Pulmonary artery endothelial cell (primary cell): Measurements from ENCODE around the gene NSG1. TPM values are rescaled to one million over a fixed set of nuclear protein-coding genes. Genes with fewer than 3 reads are reported as not detected.
A peak's percentile ranks its signal among the peaks of the same experiment; 100 is the strongest.
"Not testable (repeated sequence)": the region's sequence is repeated elsewhere in the genome, so short reads cannot be mapped to it uniquely, and the experiment has no call there.

Experiments used
- DNase-seq: peaks from one replicate; pipeline ENCODE4 v3.0.0-alpha.2; 2011; ENCODE audit warnings: low read depth, low spot score
- total RNA-seq: library from RNA; depleted of rRNA; stranded (reverse); fragments of >200 nt; gene quantifications from 2 replicates; pipeline ENCODE4 v1.2.3, GENCODE V29; 2014

Gene NSG1
- total RNA-seq, 1 donor from 2014 or later = 13.7 TPM

DNA sequence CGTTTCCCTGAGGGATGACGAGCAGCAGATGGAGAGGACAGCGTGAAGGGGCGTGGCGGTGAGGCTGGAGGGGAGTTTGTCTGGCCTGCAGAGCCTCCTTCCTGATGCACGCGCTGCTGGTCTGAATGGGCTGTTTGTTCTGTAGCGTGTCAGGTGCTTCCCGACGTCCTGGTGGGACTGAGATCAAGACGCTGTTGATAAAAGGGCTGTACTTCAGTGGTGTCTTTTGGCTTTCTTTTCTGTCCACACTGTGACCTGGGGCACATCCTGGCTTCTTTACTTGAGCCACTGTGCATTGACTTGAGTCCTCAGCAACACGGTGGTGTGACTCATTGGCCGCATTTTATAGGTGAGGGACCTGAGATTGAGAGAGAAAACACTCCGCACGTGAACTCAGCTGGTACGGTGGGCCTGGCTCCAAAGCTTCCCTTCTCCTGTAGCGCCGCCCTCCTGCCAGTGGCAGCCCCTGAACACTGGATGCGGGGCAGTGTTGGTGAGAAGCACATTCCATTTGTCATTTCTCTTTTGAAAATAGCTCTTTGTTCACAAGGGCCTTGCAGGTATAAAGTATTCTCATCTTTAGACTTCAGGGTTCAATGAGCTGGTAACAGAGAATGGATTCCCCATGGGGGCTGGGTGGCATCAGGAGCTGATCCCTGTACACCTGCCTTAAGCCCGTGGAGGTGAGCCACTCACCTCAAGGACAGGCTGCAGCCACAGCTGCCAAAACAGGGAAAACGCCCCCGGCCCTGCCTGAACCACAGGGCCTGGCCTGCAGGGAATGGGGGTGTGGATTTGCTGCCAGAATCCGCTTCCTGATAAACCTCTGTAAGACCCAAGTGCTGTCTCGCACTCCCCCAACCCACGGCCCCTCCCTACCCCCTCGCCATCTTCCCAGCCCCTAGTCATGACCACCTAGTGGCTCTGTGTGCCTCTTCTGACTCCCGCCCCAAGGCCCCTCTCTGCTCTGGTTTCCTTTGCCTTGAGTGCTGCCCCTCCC is 29.2 kb downstream of the NSG1 start:
- DNase-seq = no peak

DNA sequence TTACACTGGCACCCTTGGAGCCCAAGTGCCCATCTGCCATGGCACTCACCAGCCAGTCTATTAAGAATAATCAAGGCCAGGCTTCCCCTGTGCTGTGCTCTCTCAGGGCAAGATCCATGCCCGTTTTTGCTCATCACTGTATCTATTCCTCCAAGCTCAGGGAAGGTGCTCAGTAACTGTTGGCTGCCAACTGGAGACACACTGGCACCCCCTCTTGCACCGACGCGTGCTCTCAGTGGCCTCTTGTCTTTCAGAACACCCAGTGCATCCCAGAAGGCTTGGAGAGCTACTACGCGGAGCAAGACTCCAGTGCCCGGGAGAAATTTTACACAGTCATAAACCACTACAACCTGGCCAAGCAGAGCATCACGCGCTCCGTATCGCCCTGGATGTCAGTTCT is 30.1 kb downstream of the NSG1 start:
- no peak for DNase-seq

DNA sequence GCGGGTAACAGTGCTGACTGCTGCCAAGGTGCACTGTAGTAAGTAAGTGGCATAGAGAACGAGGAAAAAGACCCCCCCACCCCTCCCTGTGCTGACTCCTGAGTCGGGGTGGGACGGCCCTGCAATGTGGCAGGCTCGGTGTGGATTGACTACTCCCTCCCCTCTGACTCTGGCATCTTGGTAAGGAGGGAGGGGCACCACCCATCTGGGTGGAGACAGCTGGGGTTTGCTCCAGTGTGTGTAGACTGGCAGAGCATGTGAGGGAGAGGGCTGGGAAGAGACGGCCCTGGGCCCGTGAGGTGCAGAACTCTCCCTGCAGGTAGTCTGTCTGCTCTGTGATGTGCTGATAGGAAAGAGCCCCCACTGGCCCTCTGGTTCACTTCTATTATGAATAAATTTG is 31.0 kb downstream of the NSG1 start:
- DNase-seq = no peak

DNA sequence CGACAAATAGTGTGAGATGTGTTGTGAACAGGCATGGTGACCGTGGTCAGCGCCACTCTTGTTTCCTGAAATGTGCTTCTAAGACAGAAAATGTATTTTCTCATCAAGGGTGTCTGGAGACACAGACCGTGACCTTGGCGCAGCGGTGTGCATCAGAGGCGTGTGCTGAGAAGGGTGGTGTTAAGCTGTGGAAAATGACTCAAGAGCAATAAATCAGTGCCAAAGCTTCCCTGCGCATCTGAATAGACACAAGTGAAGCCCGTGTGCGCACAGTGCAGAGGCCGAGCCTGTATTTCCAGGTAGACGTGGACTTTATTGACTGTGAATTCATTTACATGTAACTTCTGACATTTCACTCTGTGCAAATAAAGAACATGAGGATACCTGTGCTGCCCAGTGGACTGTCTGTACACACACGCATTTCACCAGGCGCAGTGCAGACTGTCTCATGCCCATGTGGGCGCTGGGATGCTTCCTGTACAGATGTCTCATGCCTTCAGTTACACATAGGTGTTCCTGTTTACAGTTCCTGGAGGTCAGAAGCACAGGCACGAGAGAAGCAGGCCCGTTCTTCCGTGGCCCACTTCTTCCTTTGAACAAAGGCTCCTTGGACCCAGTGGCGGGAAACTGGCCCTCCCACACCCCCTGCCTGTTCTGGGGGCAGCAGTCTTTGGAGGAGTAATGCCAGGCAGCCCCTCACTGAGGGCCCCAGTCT is 31.9 kb downstream of the NSG1 start:
- no peak for DNase-seq

DNA sequence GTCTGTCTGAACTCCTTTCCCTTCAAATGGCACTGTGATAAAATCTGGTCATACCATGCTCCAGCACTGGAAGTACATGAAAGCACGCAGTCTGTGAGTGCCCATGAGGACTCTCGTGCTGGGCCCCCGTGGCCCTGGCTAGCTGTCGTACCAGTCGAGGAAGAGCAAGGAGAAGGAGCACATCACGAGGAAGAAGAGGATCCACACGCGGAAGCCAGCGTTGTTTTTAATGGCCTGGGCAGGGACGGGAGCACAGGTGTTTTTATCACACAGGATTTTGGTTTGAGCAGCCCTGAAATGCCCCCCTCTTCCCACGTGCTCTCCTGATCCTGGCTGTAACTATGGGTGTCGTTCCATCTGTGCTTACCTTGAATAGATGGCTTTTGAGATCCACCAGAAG is 33.0 kb downstream of the NSG1 start:
- DNase-seq = no peak

DNA sequence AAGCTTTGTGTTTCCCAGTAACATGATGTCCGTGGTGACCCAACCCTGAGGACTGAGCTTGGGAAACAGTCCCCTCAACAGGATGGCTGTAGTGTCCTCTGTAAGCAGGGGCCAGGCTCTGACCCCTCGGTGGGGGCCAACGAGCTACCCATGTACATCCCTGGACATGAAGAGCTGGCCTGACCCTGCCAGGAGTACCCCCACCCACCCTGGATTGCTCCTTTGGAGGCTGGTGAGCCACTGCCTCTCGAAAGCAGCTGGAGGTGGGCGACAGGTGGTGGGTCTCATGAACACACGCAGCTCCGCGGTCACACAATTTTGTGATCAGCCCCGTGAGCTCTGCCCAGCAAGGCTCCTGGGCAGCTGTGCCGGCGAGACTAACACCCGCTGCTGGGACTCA is 33.5 kb downstream of the NSG1 start:
- no peak for DNase-seq

DNA sequence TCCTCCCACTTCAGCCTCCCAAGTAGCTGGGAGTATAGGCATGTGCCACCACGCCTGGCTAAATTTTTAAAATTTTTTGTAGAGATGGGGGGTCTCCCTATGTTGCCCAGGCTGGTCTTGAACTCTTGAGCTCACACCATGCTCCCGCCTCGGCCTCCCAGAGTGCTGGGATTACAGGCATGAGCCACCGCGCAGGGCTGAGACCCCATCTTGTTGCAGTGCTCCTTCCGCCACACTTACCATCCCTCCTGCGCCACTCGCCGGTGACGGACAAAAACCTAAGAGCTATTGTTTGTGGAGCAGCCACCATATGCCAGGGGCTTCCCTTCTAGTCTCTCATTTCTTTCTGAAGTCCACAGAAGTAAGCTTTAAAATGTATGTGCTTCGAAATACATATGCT is 34.5 kb downstream of the NSG1 start:
- no peak for DNase-seq

DNA sequence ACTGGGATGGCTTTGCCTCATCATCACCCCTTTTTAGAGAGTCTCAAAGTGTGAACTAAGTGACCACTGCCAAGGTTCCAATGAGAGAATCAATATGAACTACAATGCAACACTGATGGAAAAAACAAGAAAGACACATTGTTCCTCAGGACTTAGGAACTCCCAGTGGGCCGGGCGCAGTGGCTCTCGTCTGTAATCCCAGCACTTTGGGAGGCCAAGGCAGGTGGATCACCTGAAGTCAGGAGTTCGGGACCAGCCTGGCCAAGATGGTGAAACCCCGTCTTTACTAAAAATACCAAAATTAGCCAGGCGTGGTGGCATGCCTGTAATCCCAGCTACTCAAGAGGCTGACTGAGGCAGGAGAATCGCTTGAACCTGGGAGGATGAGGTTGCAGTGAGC is 35.2 kb downstream of the NSG1 start:
- DNase-seq = not testable (repeated sequence)

DNA sequence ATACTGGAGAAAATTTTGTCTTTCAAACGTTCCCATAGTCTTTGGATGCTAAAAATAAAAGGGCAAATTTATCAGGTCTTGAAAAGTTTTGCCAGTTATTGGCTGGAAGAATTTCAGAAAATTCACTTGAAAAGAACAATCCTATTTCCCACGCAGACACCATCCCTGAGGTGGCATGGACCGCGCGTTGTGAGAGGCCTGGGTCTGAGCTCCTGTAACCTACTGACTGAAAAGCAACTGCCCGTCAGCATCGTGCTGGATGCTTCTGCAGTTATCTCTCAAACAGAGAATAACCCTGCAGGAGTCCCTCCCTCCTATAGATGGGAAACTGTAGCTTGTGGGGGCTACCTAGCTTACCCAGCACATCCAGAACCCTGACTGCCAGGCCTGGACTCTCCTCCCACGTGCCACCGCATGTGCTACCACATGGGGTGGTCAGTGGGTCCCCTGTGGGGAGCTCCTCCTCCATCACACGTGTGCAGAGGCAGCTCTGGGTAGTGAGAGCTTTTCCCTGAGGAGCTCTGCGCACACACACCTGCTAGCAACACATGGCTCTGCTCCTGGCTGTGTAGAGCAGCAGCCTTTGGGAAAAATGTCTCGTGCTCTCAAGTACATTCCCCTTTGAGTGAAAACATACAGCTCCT is 36.1 kb downstream of the NSG1 start:
- no peak for DNase-seq

DNA sequence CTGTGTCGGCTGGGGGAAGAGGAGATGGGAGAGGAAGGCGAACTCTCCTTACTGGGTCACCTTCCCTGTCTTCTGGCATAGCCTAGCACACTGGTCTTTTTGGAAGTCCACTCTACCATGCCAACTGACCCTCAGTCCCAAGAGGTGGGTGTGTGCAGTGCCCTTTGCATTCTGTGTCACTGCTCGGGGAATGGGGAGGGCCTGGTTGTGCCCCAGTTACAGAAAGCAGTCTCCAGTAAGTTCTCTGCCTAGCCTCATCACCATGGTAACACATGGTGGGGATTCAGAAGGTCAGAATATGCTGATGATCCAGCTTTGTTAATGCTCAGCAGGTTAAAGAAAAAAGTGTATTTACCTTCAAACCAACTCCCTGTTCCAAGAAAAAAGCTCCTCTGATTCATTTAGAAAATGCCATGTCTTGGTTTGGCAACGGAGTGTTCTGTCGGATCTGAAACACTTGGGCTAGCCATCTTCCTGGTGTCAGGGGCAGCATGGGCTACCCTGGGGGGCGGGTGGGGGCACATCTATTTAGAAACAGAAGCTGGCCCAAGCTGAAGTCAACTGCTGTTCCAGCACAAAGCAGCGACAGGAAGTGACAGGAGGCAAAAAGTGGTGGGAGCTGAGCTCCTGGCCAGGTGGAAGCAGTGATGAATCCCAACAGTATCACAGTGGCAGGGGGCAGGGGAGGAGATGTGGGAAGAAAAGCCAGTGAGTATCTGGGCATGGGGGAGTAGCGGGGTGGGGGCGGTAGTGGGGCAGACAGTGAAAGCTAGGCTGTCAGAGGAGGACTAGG is 37.0 kb downstream of the NSG1 start:
- DNase-seq = no peak

DNA sequence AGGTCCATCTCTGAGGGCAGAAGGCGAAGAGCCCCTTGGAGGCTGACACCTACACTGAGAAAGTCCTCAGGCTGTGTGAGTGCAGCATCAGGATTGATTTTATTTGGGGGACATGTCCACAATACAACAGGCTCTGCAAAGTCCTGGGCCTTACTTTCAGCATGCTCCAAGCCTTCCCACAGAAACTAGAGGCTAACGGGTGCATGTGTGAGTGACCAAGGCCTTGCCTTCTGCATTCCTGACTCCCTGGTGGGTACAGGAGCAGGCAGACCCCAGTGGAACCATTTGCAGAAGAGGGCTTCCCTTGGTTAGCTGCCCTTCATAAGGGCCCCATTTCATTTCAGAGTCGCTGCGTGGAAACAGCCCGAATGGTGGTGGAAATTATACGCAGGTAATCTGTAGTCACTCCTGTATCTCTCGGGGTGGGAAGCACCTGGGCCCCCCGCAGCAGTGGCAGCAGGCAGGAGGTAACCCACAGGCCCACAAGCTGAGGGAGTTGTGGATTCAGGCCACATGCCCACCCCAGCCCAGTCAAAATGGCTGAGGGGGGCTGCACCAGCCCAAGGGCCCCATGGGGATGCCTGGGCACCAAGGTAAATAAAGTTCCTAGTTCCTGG is 37.7 kb downstream of the NSG1 start:
- DNase-seq = no peak

DNA sequence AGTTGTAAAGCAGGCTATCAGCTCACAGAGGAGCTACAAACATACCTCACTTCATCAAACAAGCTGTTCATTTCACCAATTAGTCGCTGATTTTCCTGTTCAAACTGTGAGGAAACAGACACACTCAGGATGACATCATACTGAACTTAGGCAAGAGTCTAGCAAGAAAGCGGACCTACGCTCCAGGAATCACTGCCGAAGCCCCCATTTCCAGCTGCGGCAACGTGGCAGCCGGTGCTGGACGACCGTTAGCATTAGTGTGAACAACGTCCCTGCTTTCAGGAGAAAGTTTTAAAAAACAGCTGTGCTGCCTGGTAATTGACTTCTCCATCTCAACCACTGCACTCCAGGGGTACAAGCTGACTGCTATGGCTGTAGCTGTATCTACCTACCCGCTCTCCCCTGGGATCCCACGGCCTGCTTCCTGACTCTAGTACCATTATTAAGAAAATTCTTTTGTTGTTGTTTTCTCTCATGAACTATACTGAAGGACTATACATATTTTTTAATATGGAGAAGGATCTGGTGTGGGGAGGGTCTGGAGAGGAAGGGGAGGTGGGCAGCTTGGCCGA is 38.3 kb downstream of the NSG1 start:
- no peak for DNase-seq

DNA sequence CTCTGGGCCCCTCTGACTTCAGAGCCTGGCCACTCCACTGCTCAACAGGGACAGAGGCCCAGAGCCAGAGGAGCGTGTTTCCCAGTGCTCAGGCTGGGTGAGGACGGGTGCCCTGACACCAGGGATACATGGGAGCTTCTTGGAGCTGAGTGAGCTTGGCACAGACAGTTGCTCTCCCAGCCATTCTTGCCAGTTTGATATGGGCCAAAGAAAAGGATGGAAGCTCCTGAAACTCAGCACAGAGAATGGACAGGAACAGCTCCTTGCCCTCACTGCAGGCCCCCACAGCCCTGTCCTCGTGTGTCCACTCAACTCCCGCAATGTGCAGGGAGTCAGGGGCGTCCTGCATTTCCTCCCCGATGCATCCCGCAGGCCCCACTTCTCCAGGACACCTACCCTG is 38.8 kb downstream of the NSG1 start:
- no peak for DNase-seq

DNA sequence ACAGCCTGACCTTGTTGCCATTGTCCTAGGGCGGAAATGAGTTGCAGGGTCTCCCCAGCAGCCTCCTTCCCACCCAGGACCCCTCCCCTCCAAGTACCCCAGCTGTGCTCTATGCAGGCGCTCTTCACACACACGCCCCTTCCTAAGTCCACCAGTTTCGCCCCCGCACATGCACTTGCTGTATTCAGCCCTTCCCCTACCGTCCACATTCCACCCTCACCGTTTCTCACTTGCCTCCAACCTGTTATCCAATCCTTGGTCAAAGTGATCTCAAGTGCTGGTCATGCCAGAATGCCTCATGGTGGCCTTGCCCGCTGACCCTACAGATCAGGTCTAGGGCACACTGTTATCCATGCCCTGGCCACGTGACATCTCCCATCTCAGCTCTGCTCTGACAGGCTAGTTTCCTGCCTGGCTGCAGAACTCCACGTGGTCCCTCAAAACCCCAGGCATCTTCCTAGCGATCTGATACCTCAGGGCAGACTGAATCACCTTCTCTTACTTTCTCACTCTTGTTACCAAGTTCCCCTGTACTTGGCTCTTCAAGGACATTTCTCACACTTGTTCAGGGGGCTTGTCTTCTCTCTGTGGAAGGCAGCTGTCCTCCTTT is 39.7 kb downstream of the NSG1 start:
- no peak for DNase-seq

DNA sequence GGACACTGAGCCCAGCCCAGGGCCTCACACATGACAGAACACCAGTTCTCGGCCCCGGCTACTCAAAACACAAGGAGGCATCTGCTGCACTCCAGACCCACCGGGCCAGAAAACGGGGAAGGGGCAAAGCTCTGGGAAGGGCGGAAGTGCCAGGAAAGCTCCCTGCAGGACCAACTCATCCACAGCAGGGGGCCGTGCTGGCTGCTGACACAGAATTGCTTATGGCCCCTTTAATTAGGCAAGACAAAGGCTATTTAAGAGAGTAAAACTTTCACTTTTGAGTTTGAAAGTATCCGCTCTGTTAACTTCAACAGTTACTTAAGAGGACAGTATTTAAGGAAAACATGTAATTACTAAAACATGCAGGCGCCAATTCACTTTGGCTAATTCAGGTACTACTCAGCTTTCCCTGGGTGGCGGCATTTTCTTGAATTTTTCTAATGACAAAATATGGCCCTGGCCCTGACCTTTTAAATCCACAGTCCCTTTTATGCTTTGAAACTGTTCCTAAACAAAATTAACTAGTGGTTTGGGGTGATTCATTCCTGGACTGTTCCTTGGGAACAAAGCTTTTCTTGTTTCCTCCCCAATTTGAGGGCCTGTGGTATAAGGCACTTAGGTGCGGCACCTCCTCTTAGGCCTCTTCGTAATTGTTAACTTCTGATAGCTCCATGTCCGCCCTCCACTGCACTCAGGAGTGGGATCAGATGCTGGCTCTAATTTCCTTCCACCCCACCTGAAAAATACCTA is 40.4 kb downstream of the NSG1 start:
- DNase-seq = no peak

DNA sequence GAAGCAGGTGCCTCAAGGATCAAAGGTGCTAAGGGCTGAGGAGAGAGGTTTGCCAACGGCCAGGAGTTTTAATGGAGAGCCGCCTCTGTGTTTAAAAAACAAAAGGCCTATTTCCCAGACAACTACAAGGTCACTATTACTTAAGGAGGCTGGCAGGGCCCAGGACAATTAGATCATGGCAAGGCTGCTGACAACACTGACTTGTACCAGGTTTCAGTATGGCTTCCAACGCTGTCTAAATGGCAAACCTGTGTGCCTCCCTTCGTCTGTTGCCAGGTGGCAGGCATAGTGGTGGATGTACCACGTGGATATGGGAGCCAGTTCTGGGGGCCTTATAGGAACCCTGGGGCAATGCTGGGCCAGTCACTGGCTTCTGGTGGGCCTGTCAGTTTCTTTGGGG is 41.0 kb downstream of the NSG1 start:
- DNase-seq = no peak

DNA sequence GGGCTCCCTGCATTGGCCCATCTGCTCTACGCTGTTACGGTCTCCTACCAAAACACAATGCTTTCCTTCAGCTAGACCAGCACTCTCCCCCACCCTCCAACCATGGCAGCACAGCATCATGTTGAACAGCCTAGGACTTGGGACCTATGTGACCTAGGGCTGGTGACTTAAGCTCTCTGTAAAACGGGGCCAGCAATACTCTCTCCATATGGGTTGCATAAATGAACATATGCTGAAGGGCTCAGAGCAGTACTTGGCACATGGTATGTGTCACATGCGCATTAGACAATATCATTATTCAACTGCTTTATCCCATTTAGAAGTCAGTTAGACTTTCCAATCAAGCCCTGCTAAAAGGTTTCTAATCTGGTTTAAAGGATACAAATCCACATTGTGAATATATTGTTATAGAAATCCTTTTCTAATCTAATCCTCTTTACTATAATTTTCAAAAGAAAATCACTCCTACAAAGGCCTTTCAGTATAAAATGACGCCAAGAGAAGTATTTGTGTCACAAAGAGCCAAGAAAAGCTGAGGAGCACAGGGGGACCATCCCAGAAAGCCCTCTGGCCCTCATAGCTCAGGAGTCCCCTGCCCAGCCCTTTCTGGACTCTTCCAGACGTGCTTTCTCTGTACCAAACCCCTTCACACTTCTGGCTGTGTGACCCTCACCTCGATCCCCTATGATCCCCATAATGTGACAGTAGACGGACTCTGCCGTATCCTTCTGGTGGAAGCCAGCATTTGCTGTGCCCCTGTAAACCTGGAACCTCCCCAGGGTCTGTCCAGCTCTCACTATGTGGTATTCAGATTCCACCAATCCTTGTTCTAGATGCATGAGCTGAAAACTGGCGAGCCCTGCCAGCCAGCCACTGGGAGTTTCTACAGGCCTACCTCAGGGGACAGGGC is 42.3 kb downstream of the NSG1 start:
- DNase-seq = no peak

DNA sequence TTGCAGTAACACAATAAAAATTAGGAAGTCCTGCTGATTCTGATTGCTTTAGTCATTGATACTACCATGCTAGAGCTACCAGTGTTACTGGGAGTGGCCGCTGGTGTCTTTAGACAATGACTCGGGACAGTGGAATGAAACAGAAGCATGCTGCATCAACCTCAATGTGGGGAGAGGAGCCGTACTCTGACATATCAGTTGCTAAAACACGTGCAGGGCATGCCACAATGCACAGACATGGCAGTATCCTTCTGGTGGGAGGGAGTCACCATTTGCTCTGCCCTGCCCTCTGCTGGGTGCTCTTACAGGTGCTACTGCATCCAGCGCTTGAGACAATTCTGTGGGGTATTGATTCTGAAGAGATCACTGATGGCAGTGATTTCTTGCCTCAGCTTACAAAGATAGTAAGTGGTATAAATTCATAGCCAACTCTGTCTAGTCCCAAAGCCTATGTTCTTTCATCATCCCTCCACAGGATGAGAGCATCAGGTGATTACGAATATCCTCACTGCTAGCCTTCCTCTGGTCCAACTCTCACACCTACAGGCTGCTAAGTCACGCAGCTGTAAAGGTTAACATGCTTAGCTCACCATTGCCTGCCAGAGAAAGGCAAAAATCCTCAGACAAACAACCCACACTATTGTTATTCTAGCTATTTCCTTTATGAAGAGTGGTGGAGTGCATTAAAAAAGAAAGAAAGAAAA is 43.7 kb downstream of the NSG1 start:
- DNase-seq = peak; percentile 11
